Forelimb muscle (tissue), 1 donor: Measurements from ENCODE around the gene OR2L8. TPM values are rescaled to one million over a fixed set of nuclear protein-coding genes. Genes with fewer than 3 reads are reported as not detected.

Experiments
- DNase-seq: peaks from one replicate; pipeline ENCODE4 v3.0.0-alpha.2; 2013; ENCODE audit warnings: low read depth
- polyA plus RNA-seq: library from polyadenylated mRNA; unstranded; fragments of 120-200 nt; gene quantifications from one replicate; pipeline ENCODE4 v1.2.1, GENCODE V29; 2013; ENCODE audit not compliant: insufficient read length

OR2L8 gene
- polyA plus RNA-seq, 1 donor: not detected

DNA sequence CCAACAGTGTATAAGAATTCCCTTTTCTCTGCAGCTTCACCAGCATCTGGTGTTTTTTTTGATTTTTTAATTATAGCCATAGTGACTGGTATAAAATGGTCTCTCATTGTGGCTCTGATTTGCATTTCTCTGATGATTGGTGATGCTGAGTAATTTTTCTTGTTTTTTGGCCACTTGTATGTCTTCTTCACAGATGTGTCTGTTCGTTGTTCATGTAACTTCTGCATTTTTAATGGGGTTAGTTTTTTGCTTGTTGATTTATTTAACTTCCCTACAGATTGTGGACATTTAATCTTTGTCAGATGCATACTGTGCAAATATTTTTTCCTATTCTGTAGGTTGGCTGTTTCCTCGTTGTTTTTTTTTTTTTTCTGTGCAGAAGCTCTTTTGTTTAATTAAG is 44.3 kb downstream of the OR2L8 start:
- DNase-seq: no peak

DNA sequence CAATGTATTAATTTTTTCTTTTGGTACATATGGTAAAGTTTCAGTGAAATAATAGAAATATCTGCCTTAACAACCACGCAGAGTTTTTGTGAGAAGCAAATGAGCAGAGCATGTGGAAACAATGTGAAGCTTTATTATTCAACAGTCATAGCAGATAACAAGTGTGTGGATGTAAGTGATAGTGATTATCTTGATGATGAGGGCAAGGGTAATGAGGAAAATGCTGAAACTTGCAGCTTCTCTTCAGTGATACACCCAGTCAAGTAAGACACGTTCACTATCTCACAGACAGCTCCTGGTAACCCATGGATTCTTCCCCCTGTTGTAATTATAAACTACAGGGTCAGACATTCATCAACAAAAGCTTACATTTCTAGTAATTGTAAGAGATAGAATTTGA is 50.2 kb downstream of the OR2L8 start:
- no peak for DNase-seq

Other genes with a start within 250 kb of the OR2L8 start
- not detected for gene OR6F1, start 232.2 kb upstream of the OR2L8 start, polyA plus RNA-seq
- gene OR14K1, start 210.2 kb upstream of the OR2L8 start, polyA plus RNA-seq: not detected
- not detected for gene OR14A2, start 200.7 kb upstream of the OR2L8 start, polyA plus RNA-seq
- not detected for gene OR1C1, start 188.3 kb upstream of the OR2L8 start, polyA plus RNA-seq
- not detected for gene OR14A16, start 124.7 kb upstream of the OR2L8 start, polyA plus RNA-seq
- gene OR11L1, start 107.0 kb upstream of the OR2L8 start, polyA plus RNA-seq: not detected
- gene TRIM58, start 91.7 kb upstream of the OR2L8 start, polyA plus RNA-seq: 3.1 TPM
- gene OR2W3, start 53.3 kb upstream of the OR2L8 start, polyA plus RNA-seq: 0.49 TPM
- gene OR2T8, start 28.6 kb upstream of the OR2L8 start, polyA plus RNA-seq: not detected
- not detected for gene OR2AJ1, start 24.0 kb upstream of the OR2L8 start, polyA plus RNA-seq
- gene OR2AK2, start 16.4 kb downstream of the OR2L8 start, polyA plus RNA-seq: not detected
- gene OR2L5, start 64.8 kb downstream of the OR2L8 start, polyA plus RNA-seq: not detected
- 0.06 TPM for gene OR2L2, start 81.2 kb downstream of the OR2L8 start, polyA plus RNA-seq
- gene OR2L3, start 98.0 kb downstream of the OR2L8 start, polyA plus RNA-seq: not detected
- gene OR2L13, start 146.3 kb downstream of the OR2L8 start, polyA plus RNA-seq: not detected
- not detected for gene OR2M5, start 196.3 kb downstream of the OR2L8 start, polyA plus RNA-seq
- not detected for gene OR2M2, start 226.0 kb downstream of the OR2L8 start, polyA plus RNA-seq
- 0.01 TPM for gene OR2M3, start 248.4 kb downstream of the OR2L8 start, polyA plus RNA-seq